Neutrophil (primary cell): ENCODE measurements around the gene LYPD6B.

Experiments used
- H3K27ac ChIP-seq: fragments of 200-600 bp; sonication (generic); 2 replicates; pipeline ENCODE4 v1.5.1; 2016; ENCODE audit warnings: mild to moderate bottlenecking, moderate library complexity
- H3K27me3 ChIP-seq: fragments of 200-600 bp; sonication (generic); 2 replicates; pipeline ENCODE4 v1.6.0; 2016; ENCODE audit warnings: mild to moderate bottlenecking
- H3K36me3 ChIP-seq: fragments of 200-600 bp; sonication (generic); 2 replicates; pipeline ENCODE4 v1.5.1; 2017
- H3K4me1 ChIP-seq, 2 experiments: fragments of 200-600 bp in 1 of 2; sonication (generic) in 1 of 2; 1 replicate in 1 of 2; 2 replicates in 1 of 2; pipeline versions ENCODE4 v1.5.1 to v1.6.1; 2013 to 2016; ENCODE audit warnings: low read depth in 1 of 2, low read length in 1 of 2, mild to moderate bottlenecking in 1 of 2, moderate library complexity in 1 of 2; ENCODE audit not compliant: control insufficient read depth in 1 of 2, insufficient read depth in 1 of 2
- H3K4me3 ChIP-seq, 2 experiments: fragments of 200-600 bp in 1 of 2; sonication (generic) in 1 of 2; 1 replicate in 1 of 2; 2 replicates in 1 of 2; pipeline ENCODE4 v1.5.1; 2013 to 2016; ENCODE audit warnings: low read depth in 1 of 2, low read length in 1 of 2, mild to moderate bottlenecking in 1 of 2, moderate library complexity in 1 of 2
- H3K9me3 ChIP-seq: fragments of 200-600 bp; sonication (generic); 2 replicates; pipeline ENCODE4 v1.5.1; 2016
- TF ChIP-seq, protein P1 (sequence below): fragments of 200-600 bp; sonication (generic); IDR thresholded peaks from 2 replicates; pipeline ENCODE4 v1.5.1; 2016; ENCODE audit warnings: antibody characterized with exemption

LYPD6B gene

GRCh38 chr2:149093579-149093978 lies 55.1 kb downstream of the LYPD6B start:
- no peak overlapping the region for H3K4me3 ChIP-seq
- H3K27ac ChIP-seq, result no peak overlapping the region
- no peaks in the 10 kb centered on the region for H3K36me3 ChIP-seq
- H3K27me3 ChIP-seq, result peaks cover 11% of the 10 kb centered on the region
- peaks cover 5 to 8% of the 10 kb centered on the region in 2 experiments for H3K4me1 ChIP-seq
- TF ChIP-seq, protein P1, sequence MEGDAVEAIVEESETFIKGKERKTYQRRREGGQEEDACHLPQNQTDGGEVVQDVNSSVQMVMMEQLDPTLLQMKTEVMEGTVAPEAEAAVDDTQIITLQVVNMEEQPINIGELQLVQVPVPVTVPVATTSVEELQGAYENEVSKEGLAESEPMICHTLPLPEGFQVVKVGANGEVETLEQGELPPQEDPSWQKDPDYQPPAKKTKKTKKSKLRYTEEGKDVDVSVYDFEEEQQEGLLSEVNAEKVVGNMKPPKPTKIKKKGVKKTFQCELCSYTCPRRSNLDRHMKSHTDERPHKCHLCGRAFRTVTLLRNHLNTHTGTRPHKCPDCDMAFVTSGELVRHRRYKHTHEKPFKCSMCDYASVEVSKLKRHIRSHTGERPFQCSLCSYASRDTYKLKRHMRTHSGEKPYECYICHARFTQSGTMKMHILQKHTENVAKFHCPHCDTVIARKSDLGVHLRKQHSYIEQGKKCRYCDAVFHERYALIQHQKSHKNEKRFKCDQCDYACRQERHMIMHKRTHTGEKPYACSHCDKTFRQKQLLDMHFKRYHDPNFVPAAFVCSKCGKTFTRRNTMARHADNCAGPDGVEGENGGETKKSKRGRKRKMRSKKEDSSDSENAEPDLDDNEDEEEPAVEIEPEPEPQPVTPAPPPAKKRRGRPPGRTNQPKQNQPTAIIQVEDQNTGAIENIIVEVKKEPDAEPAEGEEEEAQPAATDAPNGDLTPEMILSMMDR, result no peak
- H3K9me3 ChIP-seq, result no peaks in the 10 kb centered on the region

- H3K36me3 ChIP-seq, result no peaks in the 10 kb centered on the region
- H3K27ac ChIP-seq, result no peak overlapping the region
- H3K4me1 ChIP-seq, result no peaks in the 10 kb centered on the region
- no peak overlapping the region for H3K4me3 ChIP-seq
- TF ChIP-seq, protein P1, result no peak
- H3K27me3 ChIP-seq, result peaks cover 11% of the 10 kb centered on the region
- no peaks in the 10 kb centered on the region for H3K9me3 ChIP-seq
Measured at GRCh38 chr2:149094217-149095015, 55.9 kb downstream of the LYPD6B start.

DNA sequence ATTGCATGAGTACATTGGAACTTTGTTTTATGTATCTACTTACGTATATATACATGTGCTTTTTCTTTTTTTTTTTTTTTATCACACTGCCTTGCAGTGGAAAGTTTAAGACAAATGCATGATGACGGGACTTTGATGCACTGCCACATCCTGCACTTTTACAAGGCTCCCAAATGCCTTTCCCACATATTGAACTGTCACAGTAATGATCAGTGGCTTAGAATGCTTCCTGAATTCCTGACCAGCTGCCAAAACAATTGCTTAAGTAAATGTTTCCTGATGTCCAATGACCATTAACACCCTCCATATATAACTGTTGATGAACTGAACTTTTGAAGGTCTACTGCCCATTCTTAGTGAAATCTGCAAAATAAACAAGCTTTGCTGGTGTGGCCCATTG lies 60.2 kb downstream of the LYPD6B start:
- peaks cover 5% of the 10 kb centered on the region for H3K27me3 ChIP-seq
- H3K9me3 ChIP-seq, result no peaks in the 10 kb centered on the region
- H3K27ac ChIP-seq, result no peak overlapping the region
- TF ChIP-seq, protein P1, result no peak
- no peak overlapping the region for H3K4me3 ChIP-seq
- no peaks in the 10 kb centered on the region for H3K4me1 ChIP-seq
- no peaks in the 10 kb centered on the region for H3K36me3 ChIP-seq

- no peaks in the 10 kb centered on the region for H3K4me1 ChIP-seq
- no peaks in the 10 kb centered on the region for H3K9me3 ChIP-seq
- H3K36me3 ChIP-seq, result no peaks in the 10 kb centered on the region
- TF ChIP-seq, protein P1, result no peak
- peaks cover 1% of the 10 kb centered on the region for H3K27me3 ChIP-seq
- no peak overlapping the region for H3K27ac ChIP-seq
- H3K4me3 ChIP-seq, result no peak overlapping the region
Measured at GRCh38 chr2:149099298-149099697, 60.8 kb downstream of the LYPD6B start.

DNA sequence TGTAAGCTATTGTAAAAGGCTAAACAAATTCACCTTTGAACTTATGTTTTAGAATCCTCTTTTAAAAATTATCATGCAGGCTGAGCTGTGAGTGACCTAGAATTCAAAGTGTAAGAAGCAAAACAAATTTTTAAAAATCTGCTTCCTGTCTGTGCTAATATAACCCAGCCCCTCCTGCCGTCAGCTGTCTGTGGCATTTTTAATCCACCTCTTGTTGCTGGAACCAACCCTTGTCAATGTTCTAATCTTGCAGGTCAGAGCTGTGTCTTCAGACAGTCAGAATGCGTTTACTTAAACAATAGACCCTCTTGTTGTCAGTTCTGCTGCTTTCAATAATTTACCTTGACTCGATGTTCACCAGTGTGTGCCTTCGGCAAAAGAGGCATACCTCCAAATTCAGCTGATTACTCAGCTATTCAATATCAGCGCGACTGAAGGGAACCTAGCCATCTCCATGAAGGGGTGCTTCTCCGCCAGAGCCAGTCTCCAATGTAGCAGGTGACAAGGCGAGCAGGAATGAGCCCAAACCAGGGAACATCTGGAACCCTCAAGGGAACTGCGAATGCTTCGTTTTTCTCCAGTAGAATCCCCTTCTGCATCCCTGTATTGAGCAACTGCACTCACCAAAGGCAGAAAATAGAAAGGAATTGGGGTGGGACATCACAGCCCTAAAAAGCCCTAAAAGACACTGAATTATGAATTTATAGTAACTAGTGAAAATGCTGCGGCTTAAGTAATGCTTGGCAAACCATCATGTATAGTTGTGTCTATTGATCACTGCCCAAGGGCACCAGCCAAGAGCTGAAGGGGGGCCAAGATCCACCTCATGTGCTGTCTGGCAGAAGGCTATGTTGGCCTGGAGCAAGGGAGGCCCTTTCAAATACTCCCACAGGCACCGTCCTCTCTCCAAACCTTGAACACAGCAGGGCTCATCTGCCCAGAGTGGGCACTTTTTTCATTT lies 62.5 kb downstream of the LYPD6B start:
- TF ChIP-seq, protein P1, result no peak
- no peaks in the 10 kb centered on the region for H3K27me3 ChIP-seq
- H3K4me1 ChIP-seq, result no peaks in the 10 kb centered on the region
- H3K9me3 ChIP-seq, result no peaks in the 10 kb centered on the region
- no peak overlapping the region for H3K27ac ChIP-seq
- H3K36me3 ChIP-seq, result no peaks in the 10 kb centered on the region
- H3K4me3 ChIP-seq, result no peak overlapping the region
